ENCODE measurements around the gene WNT7B. TPM values are rescaled to one million over a fixed set of nuclear protein-coding genes. Genes with fewer than 3 reads are reported as not detected.
A peak's percentile ranks its signal among the peaks of the same experiment; 100 is the strongest.

Gene WNT7B
- total RNA-seq, result 8.4 TPM

GRCh38 chr22:45977003-45977411 lies at the start of gene WNT7B:
TSS of gene WNT7B (minus strand) at chr22:45977162. CDS start at chr22:45976754, 408 bp downstream.
- peak; percentile 56 for ATAC-seq

- no peak for ATAC-seq
Measured at GRCh38 chr22:46025973-46026898, 49.3 kb upstream of the WNT7B start.

GRCh38 chr22:46025225-46025972 lies 48.4 kb upstream of the WNT7B start:
- no peak for ATAC-seq

- ATAC-seq, result no peak
Measured at GRCh38 chr22:46024136-46024840, 47.3 kb upstream of the WNT7B start.

GRCh38 chr22:46023558-46023981 lies 46.6 kb upstream of the WNT7B start:
- ATAC-seq, result no peak

GRCh38 chr22:46022881-46023512 lies 46.0 kb upstream of the WNT7B start:
- ATAC-seq, result no peak

- ATAC-seq, result no peak
Measured at GRCh38 chr22:46021577-46021976, 44.6 kb upstream of the WNT7B start.

- no peak for ATAC-seq
Measured at GRCh38 chr22:46019351-46019750, 42.4 kb upstream of the WNT7B start.

- no peak for ATAC-seq
Measured at GRCh38 chr22:46018859-46019258, 41.9 kb upstream of the WNT7B start.

- no peak for ATAC-seq
Measured at GRCh38 chr22:46017166-46017565, 40.2 kb upstream of the WNT7B start.

GRCh38 chr22:46013460-46014416 lies 36.8 kb upstream of the WNT7B start:
- ATAC-seq, result peak; percentile 93

GRCh38 chr22:46012881-46013281 lies 35.9 kb upstream of the WNT7B start:
- ATAC-seq, result peak; percentile 0

GRCh38 chr22:46012182-46012880 lies 35.4 kb upstream of the WNT7B start:
- no peak for ATAC-seq

- ATAC-seq, result no peak
Measured at GRCh38 chr22:46011627-46012181, 34.7 kb upstream of the WNT7B start.

- no peak for ATAC-seq
Measured at GRCh38 chr22:46010951-46011626, 34.1 kb upstream of the WNT7B start.

- no peak for ATAC-seq
Measured at GRCh38 chr22:46010207-46010867, 33.4 kb upstream of the WNT7B start.

GRCh38 chr22:46009730-46010129 lies 32.8 kb upstream of the WNT7B start:
- no peak for ATAC-seq

GRCh38 chr22:46008836-46009596 lies 32.1 kb upstream of the WNT7B start:
- ATAC-seq, result no peak

Data from esophagus mucosa (tissue), 1 donor.